IMR-90 (cell line): ENCODE results near the gene CPEB2. TPM values are rescaled to one million over a fixed set of nuclear protein-coding genes. Genes with fewer than 3 reads are reported as not detected.

Experiments used
- ATAC-seq: fragments of 200-7000 bp; cut with Tn5 transposase; 2 replicates; pipeline ENCODE4 v1.9.1; 2020; ENCODE audit warnings: low read depth, mild to moderate bottlenecking, moderate library complexity
- BruUV-seq: library from RNA; stranded (reverse); fragments of 400-500 nt; replicated peaks from 2 replicates; lab custom pipeline; 2021; lab: Mats Ljungman, UMichigan
- CTCF ChIA-PET: fragments of 300-600 bp; formaldehyde crosslinking; extraction: SDS; loops from one replicate; lab custom pipeline; 2021; ENCODE audit warnings: antibody characterized with exemption; lab: Yijun Ruan, JAX
- POLR2A ChIA-PET: fragments of 300-600 bp; sonication (Branson Sonifier 250); formaldehyde crosslinking; loops from one replicate; lab custom pipeline; 2022; ENCODE audit warnings: antibody characterized with exemption; ENCODE audit not compliant: unreplicated experiment; lab: Charles Lee
- DNase-seq: peaks from one replicate; pipeline ENCODE4 v3.0.0; 2013
- H2AFZ ChIP-seq: replicated peaks from 2 replicates; pipeline ENCODE3; 2013; ENCODE audit warnings: low read length, mild to moderate bottlenecking; ENCODE audit not compliant: poor library complexity
- H2AK5ac ChIP-seq: 2 replicates; pipeline ENCODE4 v1.6.1; 2013; ENCODE audit warnings: low read depth, low read length, inconsistent platforms
- H2AK9ac ChIP-seq: replicated peaks from 2 replicates; pipeline ENCODE3; 2013; ENCODE audit warnings: mild to moderate bottlenecking, low read depth, low read length, moderate library complexity; ENCODE audit not compliant: poor library complexity
- H2BK120ac ChIP-seq: 2 replicates; pipeline ENCODE4 v1.6.1; 2013; ENCODE audit warnings: low read depth, low read length, inconsistent platforms
- H2BK15ac ChIP-seq: 3 replicates; pipeline ENCODE4 v1.6.1; 2013; ENCODE audit warnings: low read depth, low read length, inconsistent platforms
- H2BK20ac ChIP-seq: 2 replicates; pipeline ENCODE4 v1.6.1; 2013; ENCODE audit warnings: low read depth, mild to moderate bottlenecking, inconsistent platforms, low read length, moderate library complexity
- H2BK5ac ChIP-seq: 2 replicates; pipeline ENCODE4 v1.6.1; 2013; ENCODE audit warnings: mild to moderate bottlenecking, low read depth, low read length, inconsistent platforms; ENCODE audit not compliant: poor library complexity, severe bottlenecking
- H3K14ac ChIP-seq: replicated peaks from 2 replicates; pipeline ENCODE4 v1.6.1; 2013; ENCODE audit warnings: low read depth, low read length, inconsistent platforms
- H3K18ac ChIP-seq: 2 replicates; pipeline ENCODE4 v1.6.1; 2013; ENCODE audit warnings: low read depth, low read length, control low read depth
- H3K23ac ChIP-seq: 2 replicates; pipeline ENCODE4 v1.6.1; 2013; ENCODE audit warnings: low read depth, low read length, inconsistent platforms
- H3K27ac ChIP-seq: 2 replicates; pipeline ENCODE4 v1.5.1; 2013; ENCODE audit warnings: mild to moderate bottlenecking, control low read depth, low read length; ENCODE audit not compliant: insufficient read depth
- H3K27me3 ChIP-seq: 2 replicates; pipeline ENCODE4 v1.6.1; 2013; ENCODE audit warnings: low read length; ENCODE audit not compliant: control insufficient read depth, insufficient read depth
- H3K36me3 ChIP-seq: 2 replicates; pipeline ENCODE4 v1.6.1; 2013; ENCODE audit warnings: low read length, mixed read lengths; ENCODE audit not compliant: control insufficient read depth, insufficient read depth
- H3K4ac ChIP-seq: 2 replicates; pipeline ENCODE4 v1.6.1; 2013; ENCODE audit warnings: low read depth, low read length, inconsistent platforms
- H3K4me1 ChIP-seq: 2 replicates; pipeline ENCODE4 v1.6.1; 2013; ENCODE audit warnings: low read length, mixed read lengths; ENCODE audit not compliant: control insufficient read depth, insufficient read depth
- H3K4me2 ChIP-seq: 2 replicates; pipeline ENCODE4 v1.6.1; 2013; ENCODE audit warnings: low read depth, mild to moderate bottlenecking, control low read depth, low read length, moderate library complexity
- H3K4me3 ChIP-seq: 2 replicates; pipeline ENCODE4 v1.5.1; 2013; ENCODE audit warnings: low read depth, mild to moderate bottlenecking, control low read depth, low read length, moderate library complexity; ENCODE audit not compliant: insufficient read depth
- H3K56ac ChIP-seq: 2 replicates; pipeline ENCODE4 v1.6.1; 2013; ENCODE audit warnings: low read length, inconsistent platforms; ENCODE audit not compliant: insufficient read depth; ENCODE audit errors: extremely low read depth
- H3K79me1 ChIP-seq, 2 experiments: 2 replicates each; pipeline ENCODE4 v1.6.1; 2013; ENCODE audit warnings: low read length in 2 of 2, inconsistent platforms in 1 of 2, low read depth in 1 of 2
- H3K9ac ChIP-seq: 2 replicates; pipeline ENCODE4 v1.6.1; 2013; ENCODE audit warnings: low read depth, low read length, control low read depth
- H3K9me1 ChIP-seq: 2 replicates; pipeline ENCODE4 v1.6.1; 2013; ENCODE audit warnings: low read length, inconsistent platforms; ENCODE audit not compliant: insufficient read depth
- H3K9me3 ChIP-seq: 2 replicates; pipeline ENCODE4 v1.6.1; 2013; ENCODE audit warnings: low read length; ENCODE audit not compliant: control insufficient read depth, insufficient read depth
- H4K20me1 ChIP-seq: 2 replicates; pipeline ENCODE4 v1.6.1; 2013; ENCODE audit warnings: low read length, inconsistent platforms; ENCODE audit not compliant: insufficient read depth
- H4K5ac ChIP-seq: 2 replicates; pipeline ENCODE4 v1.6.1; 2013; ENCODE audit warnings: mild to moderate bottlenecking, low read depth, low read length, control low read depth
- H4K8ac ChIP-seq, 2 experiments: 2 replicates each; pipeline ENCODE4 v1.6.1; 2013; ENCODE audit warnings: low read depth in 2 of 2, low read length in 2 of 2, control low read depth in 1 of 2, inconsistent platforms in 1 of 2
- H4K91ac ChIP-seq: 2 replicates; pipeline ENCODE4 v1.6.1; 2013; ENCODE audit warnings: low read depth, low read length, inconsistent platforms; ENCODE audit not compliant: insufficient read depth
- BHLHE40 ChIP-seq: fragments of 150-350 bp; IDR thresholded peaks from 2 replicates; pipeline ENCODE4 v1.6.1; 2016; ENCODE audit warnings: mild to moderate bottlenecking, low read depth, low read length
- CHD1 ChIP-seq: IDR thresholded peaks from 2 replicates; pipeline ENCODE4 v1.6.1; 2012; ENCODE audit warnings: low read depth, low read length, improper control_type of control experiment
- FOS ChIP-seq: fragments of 150-350 bp; IDR thresholded peaks from 2 replicates; pipeline ENCODE4 v1.6.1; 2016; ENCODE audit warnings: low read depth, low read length
- MAFK ChIP-seq: IDR thresholded peaks from 2 replicates; pipeline ENCODE4 v1.6.1; 2012; ENCODE audit warnings: low read depth, low read length, improper control_type of control experiment
- MAZ ChIP-seq: IDR thresholded peaks from 2 replicates; pipeline ENCODE4 v1.6.1; 2012; ENCODE audit warnings: low read depth, mild to moderate bottlenecking, low read length, improper control_type of control experiment, moderate library complexity, borderline replicate concordance
- MXI1 ChIP-seq: IDR thresholded peaks from 2 replicates; pipeline ENCODE4 v1.6.1; 2012; ENCODE audit warnings: low read depth, mild to moderate bottlenecking, low read length, moderate library complexity, borderline replicate concordance
- NFE2L2 ChIP-seq: fragments of 150-350 bp; IDR thresholded peaks from 2 replicates; pipeline ENCODE4 v1.6.1; 2016; ENCODE audit warnings: low read depth, mild to moderate bottlenecking, low read length
- POLR2A ChIP-seq: IDR thresholded peaks from 2 replicates; pipeline ENCODE4 v1.6.1; 2012; ENCODE audit warnings: mild to moderate bottlenecking, low read depth, low read length
- RCOR1 ChIP-seq: IDR thresholded peaks from 2 replicates; pipeline ENCODE4 v1.6.1; 2012; ENCODE audit warnings: mild to moderate bottlenecking, low read length, improper control_type of control experiment; ENCODE audit not compliant: insufficient replicate concordance
- RFX5 ChIP-seq: IDR thresholded peaks from 2 replicates; pipeline ENCODE4 v1.8.0; 2012; ENCODE audit warnings: low read depth, mild to moderate bottlenecking, low read length, moderate library complexity
- SMC3 ChIP-seq: fragments of 150-350 bp; IDR thresholded peaks from 2 replicates; pipeline ENCODE4 v1.6.1; 2016; ENCODE audit warnings: low read depth, mild to moderate bottlenecking, antibody characterized with exemption, low read length, moderate library complexity
- WGBS, 2 experiments: methylation state at CpG; one replicate each; pipeline versions ENCODE4 v1.1.5 to v1.1.7; 2013; ENCODE audit warnings: missing lambda C conversion rate in 2 of 2; ENCODE audit not compliant: insufficient read length in 1 of 2; ENCODE audit errors: extremely low coverage in 2 of 2; 5-methylcytosine and 5-hydroxymethylcytosine counted together
- dilution Hi-C: fragments of 300-500 bp; cut with HindIII; formaldehyde crosslinking; loops from one replicate; pipeline ENCODE4 v1.14.3; 2018; ENCODE audit warnings: low sequenced_read_pairs; ENCODE audit not compliant: unreplicated experiment
- in situ Hi-C: fragments of 300-500 bp; cut with MboI; formaldehyde crosslinking; loops from 3 replicates; pipeline ENCODE4 v1.14.3; 2019; ENCODE audit warnings: low sequenced_read_pairs, inconsistent platforms, mixed read lengths
- intact Hi-C: fragments of 100-400 bp; cut with micrococcal nuclease; formaldehyde crosslinking; loops from 2 replicates; pipeline ENCODE4 v1.10.0; 2022
- polyA plus RNA-seq, 3 experiments: library from polyadenylated mRNA; depleted of rRNA; stranded (reverse); fragments of >200 nt; gene quantifications; 2 replicates each; pipeline ENCODE4 v1.2.3, GENCODE V29; 2012; ENCODE audit warnings: low replicate concordance in 1 of 3
- total RNA-seq: library from RNA; depleted of rRNA; stranded (reverse); fragments of >200 nt; gene quantifications from 2 replicates; pipeline ENCODE4 v1.2.3, GENCODE V29; 2012
- TF ChIP-seq, protein P1 (sequence below): fragments of 150-350 bp; IDR thresholded peaks from 2 replicates; pipeline ENCODE4 v1.6.1; 2017; ENCODE audit warnings: mild to moderate bottlenecking, antibody characterized with exemption, low read length, low read depth
- TF ChIP-seq, protein P2 (sequence below): conservative IDR thresholded peaks from 2 replicates; pipeline ENCODE4 v1.5.1; 2012; ENCODE audit warnings: mild to moderate bottlenecking, low read depth, low read length, improper control_type of control experiment

The CPEB2 gene
- total and polyA plus RNA-seq, 2 of the 4 experiments (the other 2 are of a cell fraction), result 10.6 to 12.0 TPM

- H2BK5ac ChIP-seq, result no peak overlapping the region
- no peaks in the 10 kb centered on the region for H3K9me1 ChIP-seq
- no peaks in the 10 kb centered on the region for H3K9me3 ChIP-seq
- H2BK120ac ChIP-seq, result no peak overlapping the region
- H4K20me1 ChIP-seq, result no peaks in the 10 kb centered on the region
- H3K9ac ChIP-seq, result no peak overlapping the region
- H4K91ac ChIP-seq, result no peak overlapping the region
- ATAC-seq (no peak), DNase-seq (no peak)
- no peak overlapping the region for H2AFZ ChIP-seq
- H3K27me3 ChIP-seq, result no peaks in the 10 kb centered on the region
- H4K5ac ChIP-seq, result no peak overlapping the region
- H4K8ac ChIP-seq, result no peak overlapping the region
- intact Hi-C loops, result no loop called here
- POLR2A ChIA-PET, result no interaction called here
- BruUV-seq, result no TSS peak
- CTCF ChIA-PET, result no interaction called here
- no peak overlapping the region for H3K18ac ChIP-seq
- H2AK5ac ChIP-seq, result no peak overlapping the region
- WGBS, 2 experiments, result no CpG with 5 or more reads among the region's 2 CpGs
- no peak overlapping the region for H2BK20ac ChIP-seq
- H3K14ac ChIP-seq, result no peak overlapping the region
- no peak overlapping the region for H3K4me3 ChIP-seq
- H2BK15ac ChIP-seq, result no peak overlapping the region
- H3K4ac ChIP-seq, result no peak overlapping the region
- dilution Hi-C loops, result no loop called here
- H3K4me1 ChIP-seq, result no peaks in the 10 kb centered on the region
- no peak overlapping the region for H3K4me2 ChIP-seq
- no peaks in the 10 kb centered on the region for H3K36me3 ChIP-seq
- no peak overlapping the region for H3K23ac ChIP-seq
- TF ChIP-seq FOS (no peak), MAZ (no peak), CHD1 (no peak), POLR2A (no peak), NFE2L2 (no peak), BHLHE40 (no peak), RCOR1 (no peak), SMC3 (no peak), MAFK (no peak), RFX5 (no peak), MXI1 (no peak)
- TF ChIP-seq, protein P1, sequence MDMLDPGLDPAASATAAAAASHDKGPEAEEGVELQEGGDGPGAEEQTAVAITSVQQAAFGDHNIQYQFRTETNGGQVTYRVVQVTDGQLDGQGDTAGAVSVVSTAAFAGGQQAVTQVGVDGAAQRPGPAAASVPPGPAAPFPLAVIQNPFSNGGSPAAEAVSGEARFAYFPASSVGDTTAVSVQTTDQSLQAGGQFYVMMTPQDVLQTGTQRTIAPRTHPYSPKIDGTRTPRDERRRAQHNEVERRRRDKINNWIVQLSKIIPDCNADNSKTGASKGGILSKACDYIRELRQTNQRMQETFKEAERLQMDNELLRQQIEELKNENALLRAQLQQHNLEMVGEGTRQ, result no peak
- TF ChIP-seq, protein P2, sequence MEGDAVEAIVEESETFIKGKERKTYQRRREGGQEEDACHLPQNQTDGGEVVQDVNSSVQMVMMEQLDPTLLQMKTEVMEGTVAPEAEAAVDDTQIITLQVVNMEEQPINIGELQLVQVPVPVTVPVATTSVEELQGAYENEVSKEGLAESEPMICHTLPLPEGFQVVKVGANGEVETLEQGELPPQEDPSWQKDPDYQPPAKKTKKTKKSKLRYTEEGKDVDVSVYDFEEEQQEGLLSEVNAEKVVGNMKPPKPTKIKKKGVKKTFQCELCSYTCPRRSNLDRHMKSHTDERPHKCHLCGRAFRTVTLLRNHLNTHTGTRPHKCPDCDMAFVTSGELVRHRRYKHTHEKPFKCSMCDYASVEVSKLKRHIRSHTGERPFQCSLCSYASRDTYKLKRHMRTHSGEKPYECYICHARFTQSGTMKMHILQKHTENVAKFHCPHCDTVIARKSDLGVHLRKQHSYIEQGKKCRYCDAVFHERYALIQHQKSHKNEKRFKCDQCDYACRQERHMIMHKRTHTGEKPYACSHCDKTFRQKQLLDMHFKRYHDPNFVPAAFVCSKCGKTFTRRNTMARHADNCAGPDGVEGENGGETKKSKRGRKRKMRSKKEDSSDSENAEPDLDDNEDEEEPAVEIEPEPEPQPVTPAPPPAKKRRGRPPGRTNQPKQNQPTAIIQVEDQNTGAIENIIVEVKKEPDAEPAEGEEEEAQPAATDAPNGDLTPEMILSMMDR, result no peak
- in situ Hi-C loops, result no loop called here
- no peak overlapping the region for H2AK9ac ChIP-seq
- no peak overlapping the region for H3K27ac ChIP-seq
- H3K79me1 ChIP-seq, result no peaks in the 10 kb centered on the region
- no peak overlapping the region for H3K56ac ChIP-seq
Observed at GRCh38 chr4:15116509-15117079, 114.3 kb downstream of the CPEB2 start.
